K562 (cell line): Measurements from ENCODE around the gene CUL3. TPM values are rescaled to one million over a fixed set of nuclear protein-coding genes. Genes with fewer than 3 reads are reported as not detected.
A peak's percentile ranks its signal among the peaks of the same experiment; 100 is the strongest.

Experiments
- KDM1A ChIP-seq, 2 experiments: fragments of 450-650 bp; IDR thresholded peaks; 2 replicates each; pipeline ENCODE4 v1.6.1; 2016; ENCODE audit warnings: mild to moderate bottlenecking in 2 of 2
- PML ChIP-seq: IDR thresholded peaks from 2 replicates; pipeline ENCODE4 v1.6.1; 2012; ENCODE audit warnings: low read length, inconsistent platforms
- POLR3A ChIP-seq: IDR thresholded peaks from 2 replicates; pipeline ENCODE4 v1.6.1; 2011; ENCODE audit warnings: borderline replicate concordance, mild to moderate bottlenecking, moderate library complexity; ENCODE audit not compliant: insufficient read length, insufficient read depth; ENCODE audit errors: extremely low read depth
- SMAD3 ChIP-seq: fragments of 450-650 bp; formaldehyde crosslinking; conservative IDR thresholded peaks from 2 replicates; pipeline ENCODE4 v1.4.0; 2020; ENCODE audit warnings: mild to moderate bottlenecking
- ZFX ChIP-seq: sonication (generic); formaldehyde crosslinking; IDR thresholded peaks from 2 replicates; pipeline ENCODE4 v1.8.0; 2022; ENCODE audit warnings: mild to moderate bottlenecking, missing genetic modification reagents, moderate library complexity
- polyA plus RNA-seq, 8 experiments: library from polyadenylated mRNA; depleted of rRNA in 4 of 8; stranded (reverse) in 5 of 8; unstranded in 3 of 8; fragments of >200 nt; fragmentation: Nextera tagmentation in 2 of 8; fragmentation: Illumina TruSeq in 1 of 8; extraction: Ambion mirVana in 2 of 8; extraction: Trizol in 1 of 8; gene quantifications; 2 replicates each; pipeline versions ENCODE4 v1.2.1 to v1.2.3, GENCODE V29; 2011 to 2014; ENCODE audit warnings: inconsistent platforms in 1 of 8, missing spikeins in 1 of 8
- total RNA-seq, 7 experiments: library from RNA; depleted of rRNA in 6 of 7; stranded (reverse); fragments of >200 nt in 6 of 7; fragmentation: Illumina TruSeq in 2 of 7; extraction: Trizol in 2 of 7; gene quantifications; 2 replicates each; pipeline versions ENCODE4 v1.2.1 to v1.2.3, GENCODE V29; 2011 to 2021; ENCODE audit warnings: low replicate concordance in 1 of 7
- TF ChIP-seq, protein P1 (sequence below): fragments of 150-350 bp; IDR thresholded peaks from 2 replicates; pipeline ENCODE4 v1.6.1; 2014; ENCODE audit warnings: low read depth, mild to moderate bottlenecking, low read length, borderline replicate concordance
- TF ChIP-seq, protein P2 (sequence below): fragments of 450-650 bp; IDR thresholded peaks from 2 replicates; pipeline ENCODE4 v1.6.1; 2014; ENCODE audit warnings: low read depth, mild to moderate bottlenecking, moderate library complexity, borderline replicate concordance
- TF ChIP-seq, protein P3 (sequence below): sonication (generic); formaldehyde crosslinking; IDR thresholded peaks from 2 replicates; pipeline ENCODE4 v1.8.0; 2023; ENCODE audit warnings: mild to moderate bottlenecking, missing genetic modification reagents

The CUL3 gene
- total and polyA plus RNA-seq, 9 of the 15 experiments (the other 6 are each of a cell fraction or from before 2014, with no cell fraction given), result 31.5 to 71.9 (median 56.4) TPM

DNA sequence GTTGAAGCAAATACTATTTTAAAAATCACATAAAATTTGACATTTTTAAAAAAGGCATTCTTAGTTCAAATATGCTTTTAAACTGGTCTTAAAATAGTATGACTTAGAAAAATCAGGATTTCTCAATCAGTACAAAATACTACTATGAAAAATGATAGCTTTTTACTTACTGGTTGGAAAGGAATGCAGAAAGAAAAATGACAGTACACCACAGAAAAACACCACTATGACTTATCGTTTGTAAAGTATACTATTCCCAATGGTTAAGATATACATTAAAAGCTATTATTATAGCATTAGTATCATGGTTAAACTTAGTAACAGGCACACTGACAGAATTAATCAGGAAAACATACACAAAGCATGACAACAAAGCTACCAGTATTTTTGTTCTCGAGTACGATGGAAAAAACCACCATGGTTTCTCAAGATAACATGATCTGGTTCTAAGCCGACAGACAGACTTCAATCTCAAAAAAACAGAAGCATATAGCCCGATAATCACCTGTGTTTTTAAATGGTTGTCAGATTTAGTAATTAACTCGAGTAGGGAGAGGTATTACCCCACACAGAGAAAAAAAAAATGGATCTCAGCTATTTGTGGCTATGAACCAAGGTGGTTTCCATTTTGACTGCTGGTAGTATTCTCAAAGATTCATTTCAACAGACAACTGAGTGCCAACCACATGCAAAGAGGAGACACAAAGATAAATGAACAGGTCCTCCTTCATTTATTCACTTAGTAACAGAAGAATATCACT is 39.1 kb downstream of the CUL3 start (continued):
- TF ChIP-seq, protein P1, sequence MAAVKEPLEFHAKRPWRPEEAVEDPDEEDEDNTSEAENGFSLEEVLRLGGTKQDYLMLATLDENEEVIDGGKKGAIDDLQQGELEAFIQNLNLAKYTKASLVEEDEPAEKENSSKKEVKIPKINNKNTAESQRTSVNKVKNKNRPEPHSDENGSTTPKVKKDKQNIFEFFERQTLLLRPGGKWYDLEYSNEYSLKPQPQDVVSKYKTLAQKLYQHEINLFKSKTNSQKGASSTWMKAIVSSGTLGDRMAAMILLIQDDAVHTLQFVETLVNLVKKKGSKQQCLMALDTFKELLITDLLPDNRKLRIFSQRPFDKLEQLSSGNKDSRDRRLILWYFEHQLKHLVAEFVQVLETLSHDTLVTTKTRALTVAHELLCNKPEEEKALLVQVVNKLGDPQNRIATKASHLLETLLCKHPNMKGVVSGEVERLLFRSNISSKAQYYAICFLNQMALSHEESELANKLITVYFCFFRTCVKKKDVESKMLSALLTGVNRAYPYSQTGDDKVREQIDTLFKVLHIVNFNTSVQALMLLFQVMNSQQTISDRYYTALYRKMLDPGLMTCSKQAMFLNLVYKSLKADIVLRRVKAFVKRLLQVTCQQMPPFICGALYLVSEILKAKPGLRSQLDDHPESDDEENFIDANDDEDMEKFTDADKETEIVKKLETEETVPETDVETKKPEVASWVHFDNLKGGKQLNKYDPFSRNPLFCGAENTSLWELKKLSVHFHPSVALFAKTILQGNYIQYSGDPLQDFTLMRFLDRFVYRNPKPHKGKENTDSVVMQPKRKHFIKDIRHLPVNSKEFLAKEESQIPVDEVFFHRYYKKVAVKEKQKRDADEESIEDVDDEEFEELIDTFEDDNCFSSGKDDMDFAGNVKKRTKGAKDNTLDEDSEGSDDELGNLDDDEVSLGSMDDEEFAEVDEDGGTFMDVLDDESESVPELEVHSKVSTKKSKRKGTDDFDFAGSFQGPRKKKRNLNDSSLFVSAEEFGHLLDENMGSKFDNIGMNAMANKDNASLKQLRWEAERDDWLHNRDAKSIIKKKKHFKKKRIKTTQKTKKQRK, result no peak
- TF ChIP-seq KDM1A (IDR thresholded peaks at IDR 0.05) (peak; percentile 26 to 38; a peak in 2 of 4 replicates), PML (0 out of 2 replicates have a peak, but pooled peaks have one; percentile 25), POLR3A (no peak), ZFX (no peak), SMAD3 (CRISPR knock-in tag) (no peak)
- TF ChIP-seq, protein P2, sequence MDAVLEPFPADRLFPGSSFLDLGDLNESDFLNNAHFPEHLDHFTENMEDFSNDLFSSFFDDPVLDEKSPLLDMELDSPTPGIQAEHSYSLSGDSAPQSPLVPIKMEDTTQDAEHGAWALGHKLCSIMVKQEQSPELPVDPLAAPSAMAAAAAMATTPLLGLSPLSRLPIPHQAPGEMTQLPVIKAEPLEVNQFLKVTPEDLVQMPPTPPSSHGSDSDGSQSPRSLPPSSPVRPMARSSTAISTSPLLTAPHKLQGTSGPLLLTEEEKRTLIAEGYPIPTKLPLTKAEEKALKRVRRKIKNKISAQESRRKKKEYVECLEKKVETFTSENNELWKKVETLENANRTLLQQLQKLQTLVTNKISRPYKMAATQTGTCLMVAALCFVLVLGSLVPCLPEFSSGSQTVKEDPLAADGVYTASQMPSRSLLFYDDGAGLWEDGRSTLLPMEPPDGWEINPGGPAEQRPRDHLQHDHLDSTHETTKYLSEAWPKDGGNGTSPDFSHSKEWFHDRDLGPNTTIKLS, result no peak
- TF ChIP-seq, protein P3, sequence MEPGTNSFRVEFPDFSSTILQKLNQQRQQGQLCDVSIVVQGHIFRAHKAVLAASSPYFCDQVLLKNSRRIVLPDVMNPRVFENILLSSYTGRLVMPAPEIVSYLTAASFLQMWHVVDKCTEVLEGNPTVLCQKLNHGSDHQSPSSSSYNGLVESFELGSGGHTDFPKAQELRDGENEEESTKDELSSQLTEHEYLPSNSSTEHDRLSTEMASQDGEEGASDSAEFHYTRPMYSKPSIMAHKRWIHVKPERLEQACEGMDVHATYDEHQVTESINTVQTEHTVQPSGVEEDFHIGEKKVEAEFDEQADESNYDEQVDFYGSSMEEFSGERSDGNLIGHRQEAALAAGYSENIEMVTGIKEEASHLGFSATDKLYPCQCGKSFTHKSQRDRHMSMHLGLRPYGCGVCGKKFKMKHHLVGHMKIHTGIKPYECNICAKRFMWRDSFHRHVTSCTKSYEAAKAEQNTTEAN, result no peak
- TF ChIP-seq, all 486 proteins: peak for 13
